ENCODE data around the gene IL2.

DNA sequence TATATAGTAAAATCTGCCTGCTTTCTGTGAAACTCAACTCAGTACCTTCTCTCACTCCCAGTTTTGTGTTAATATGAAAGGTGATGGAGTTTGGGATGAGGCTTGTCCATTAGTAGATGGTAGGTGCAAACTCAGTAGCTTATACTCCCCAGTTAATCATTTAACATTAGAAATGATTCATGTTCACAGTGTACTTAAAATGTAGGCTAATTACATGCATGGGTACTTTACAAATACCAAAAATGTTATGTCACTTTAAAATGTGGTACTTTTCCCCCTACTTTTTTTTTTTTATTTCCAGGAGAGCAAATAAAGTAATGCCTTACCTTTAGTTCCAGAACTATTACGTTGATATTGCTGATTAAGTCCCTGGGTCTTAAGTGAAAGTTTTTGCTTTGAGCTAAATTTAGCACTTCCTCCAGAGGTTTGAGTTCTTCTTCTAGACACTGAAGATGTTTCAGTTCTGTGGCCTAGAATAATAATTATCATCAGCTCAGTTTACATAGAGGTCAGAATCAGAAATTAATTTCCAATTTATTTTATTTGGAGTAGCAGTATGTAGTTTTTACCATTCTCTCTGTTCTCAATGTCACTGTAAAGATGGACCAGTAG is 3.0 kb downstream of the IL2 start:
- TF ChIP-seq, protein P1, sequence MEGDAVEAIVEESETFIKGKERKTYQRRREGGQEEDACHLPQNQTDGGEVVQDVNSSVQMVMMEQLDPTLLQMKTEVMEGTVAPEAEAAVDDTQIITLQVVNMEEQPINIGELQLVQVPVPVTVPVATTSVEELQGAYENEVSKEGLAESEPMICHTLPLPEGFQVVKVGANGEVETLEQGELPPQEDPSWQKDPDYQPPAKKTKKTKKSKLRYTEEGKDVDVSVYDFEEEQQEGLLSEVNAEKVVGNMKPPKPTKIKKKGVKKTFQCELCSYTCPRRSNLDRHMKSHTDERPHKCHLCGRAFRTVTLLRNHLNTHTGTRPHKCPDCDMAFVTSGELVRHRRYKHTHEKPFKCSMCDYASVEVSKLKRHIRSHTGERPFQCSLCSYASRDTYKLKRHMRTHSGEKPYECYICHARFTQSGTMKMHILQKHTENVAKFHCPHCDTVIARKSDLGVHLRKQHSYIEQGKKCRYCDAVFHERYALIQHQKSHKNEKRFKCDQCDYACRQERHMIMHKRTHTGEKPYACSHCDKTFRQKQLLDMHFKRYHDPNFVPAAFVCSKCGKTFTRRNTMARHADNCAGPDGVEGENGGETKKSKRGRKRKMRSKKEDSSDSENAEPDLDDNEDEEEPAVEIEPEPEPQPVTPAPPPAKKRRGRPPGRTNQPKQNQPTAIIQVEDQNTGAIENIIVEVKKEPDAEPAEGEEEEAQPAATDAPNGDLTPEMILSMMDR (IDR thresholded peaks at IDR 0.05) = no peak
- no peak for TF ChIP-seq POLR2A (IDR thresholded peaks at IDR 0.05)
